Measurements from ENCODE around the gene TASOR2. TPM values are rescaled to one million over a fixed set of nuclear protein-coding genes. Genes with fewer than 3 reads are reported as not detected.

TASOR2 gene
- total and polyA plus RNA-seq, 2 donors (not counting 3 experiments of a cell fraction or from before 2014, with no cell fraction given): 13.6 to 49.9 TPM

DNA sequence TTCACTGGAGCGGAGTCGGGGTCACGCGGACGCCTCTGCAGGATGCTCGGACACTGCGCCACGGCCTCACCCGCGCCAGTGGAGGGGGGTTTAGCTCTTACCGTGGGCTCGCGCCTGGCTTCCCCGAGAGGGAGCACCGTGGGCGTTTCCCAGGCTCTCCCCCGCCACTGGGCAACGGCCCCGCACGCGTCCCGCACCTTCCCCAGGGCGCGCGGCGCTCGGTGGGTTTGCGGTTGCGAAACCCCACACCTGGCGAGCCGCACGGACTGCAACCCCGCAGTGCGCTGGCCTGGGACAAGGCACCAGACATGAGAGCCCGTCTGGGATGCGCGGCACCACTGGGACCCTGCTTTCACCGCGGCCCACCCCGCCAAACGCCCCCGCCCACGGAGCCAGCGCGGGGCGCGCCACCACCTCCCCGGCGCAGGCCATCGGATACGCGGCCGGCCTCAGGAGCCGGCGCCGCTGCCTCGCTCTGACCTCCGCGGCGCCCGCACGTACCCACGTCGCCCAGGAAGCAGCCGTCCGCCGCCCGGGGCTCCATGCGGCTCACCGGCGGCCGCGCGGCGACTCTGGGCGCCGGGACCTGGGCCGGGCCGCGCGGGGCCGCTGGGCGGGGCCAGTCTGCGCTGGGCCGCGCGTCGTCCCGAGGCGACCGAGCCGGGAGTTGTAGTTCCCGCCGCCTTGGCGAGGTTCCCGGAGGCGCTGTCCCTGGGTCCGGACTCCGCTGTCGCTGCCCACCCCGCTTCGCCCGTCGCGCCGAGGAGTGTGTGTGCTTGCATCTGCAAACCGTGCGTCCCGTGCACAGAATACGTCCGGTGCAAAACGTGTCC, 18.4 kb upstream of the TASOR2 start, which contains the start of gene ASB13:
Gene ASB13, minus strand, starts transcription at position 588 of the 833 bp plus-strand sequence. Its CDS starts 44 bp downstream, at position 544.
- DNase-seq (ENCODE audit: low read depth, low spot score) (peak; percentile 40), FAIRE-seq (peak; percentile 68)
- Histone ChIP-seq H3K27me3 (ENCODE audit: control insufficient read depth in 2 of 2, insufficient read depth in 2 of 2, low read length in 2 of 2) (peaks cover 0 to 4% of the 10 kb centered on the region in 2 experiments), H3K79me2 (ENCODE audit: control insufficient read depth, insufficient read depth, low read length) (no peaks in the 10 kb centered on the region), H3K4me1 (ENCODE audit: control insufficient read depth, extremely low read depth, insufficient read depth, low read length) (peaks cover 6% of the 10 kb centered on the region), H2AFZ (ENCODE audit: low read depth, low read length) (peak within 1 kb of the TSS; percentile 76), H3K4me2 (ENCODE audit: insufficient read depth, low read length) (peak within 1 kb of the TSS; percentile 88), H3K9me3 (replicated peaks; ENCODE audit: control insufficient read depth, insufficient read depth, low read length) (no peaks in the 10 kb centered on the region), H3K27ac (ENCODE audit: insufficient read depth, low read depth, low read length) (no peak within 1 kb of the TSS), H3K9ac (replicated peaks; ENCODE audit: extremely low read depth, insufficient read depth, low read length) (peak within 1 kb of the TSS; percentile 9), H3K4me3 (replicated peaks in 1 of 3; ENCODE audit: insufficient read depth in 1 of 3, low read depth in 1 of 3, low read length in 3 of 3) (peak within 1 kb of the TSS; percentile 56 to 94 (median 57)), H3K9me1 (replicated peaks; ENCODE audit: control insufficient read depth, extremely low read depth, insufficient read depth, low read length) (no peaks in the 10 kb centered on the region), H4K20me1 (replicated peaks; ENCODE audit: control insufficient read depth, extremely low read depth, insufficient read depth, low read length) (no peaks in the 10 kb centered on the region), H3K36me3 (ENCODE audit: control insufficient read depth in 2 of 2, extremely low read depth in 1 of 2, insufficient read depth in 2 of 2, low read length in 2 of 2) (no peaks in the 10 kb centered on the region)
- ChIA-PET POLR2A (no interaction called here), CTCF (no interaction called here)
- intact Hi-C loops (cut with micrococcal nuclease): no loop called here
- no TSS peak for BruUV-seq (replicated peaks)
- TF ChIP-seq POLR2A (IDR thresholded peaks at IDR 0.05; ENCODE audit: low read depth, low read length): peak; percentile 54
- TF ChIP-seq, protein P1, sequence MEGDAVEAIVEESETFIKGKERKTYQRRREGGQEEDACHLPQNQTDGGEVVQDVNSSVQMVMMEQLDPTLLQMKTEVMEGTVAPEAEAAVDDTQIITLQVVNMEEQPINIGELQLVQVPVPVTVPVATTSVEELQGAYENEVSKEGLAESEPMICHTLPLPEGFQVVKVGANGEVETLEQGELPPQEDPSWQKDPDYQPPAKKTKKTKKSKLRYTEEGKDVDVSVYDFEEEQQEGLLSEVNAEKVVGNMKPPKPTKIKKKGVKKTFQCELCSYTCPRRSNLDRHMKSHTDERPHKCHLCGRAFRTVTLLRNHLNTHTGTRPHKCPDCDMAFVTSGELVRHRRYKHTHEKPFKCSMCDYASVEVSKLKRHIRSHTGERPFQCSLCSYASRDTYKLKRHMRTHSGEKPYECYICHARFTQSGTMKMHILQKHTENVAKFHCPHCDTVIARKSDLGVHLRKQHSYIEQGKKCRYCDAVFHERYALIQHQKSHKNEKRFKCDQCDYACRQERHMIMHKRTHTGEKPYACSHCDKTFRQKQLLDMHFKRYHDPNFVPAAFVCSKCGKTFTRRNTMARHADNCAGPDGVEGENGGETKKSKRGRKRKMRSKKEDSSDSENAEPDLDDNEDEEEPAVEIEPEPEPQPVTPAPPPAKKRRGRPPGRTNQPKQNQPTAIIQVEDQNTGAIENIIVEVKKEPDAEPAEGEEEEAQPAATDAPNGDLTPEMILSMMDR (IDR thresholded peaks at IDR 0.05; ENCODE audit: extremely low read depth in 1 of 2, insufficient read depth in 1 of 2, low read depth in 1 of 2, low read length in 2 of 2): no peak
- dilution Hi-C loops (cut with MboI; ENCODE audit: extremely low pct_ligation_motif_present, low sequenced_read_pairs): no loop called here

DNA sequence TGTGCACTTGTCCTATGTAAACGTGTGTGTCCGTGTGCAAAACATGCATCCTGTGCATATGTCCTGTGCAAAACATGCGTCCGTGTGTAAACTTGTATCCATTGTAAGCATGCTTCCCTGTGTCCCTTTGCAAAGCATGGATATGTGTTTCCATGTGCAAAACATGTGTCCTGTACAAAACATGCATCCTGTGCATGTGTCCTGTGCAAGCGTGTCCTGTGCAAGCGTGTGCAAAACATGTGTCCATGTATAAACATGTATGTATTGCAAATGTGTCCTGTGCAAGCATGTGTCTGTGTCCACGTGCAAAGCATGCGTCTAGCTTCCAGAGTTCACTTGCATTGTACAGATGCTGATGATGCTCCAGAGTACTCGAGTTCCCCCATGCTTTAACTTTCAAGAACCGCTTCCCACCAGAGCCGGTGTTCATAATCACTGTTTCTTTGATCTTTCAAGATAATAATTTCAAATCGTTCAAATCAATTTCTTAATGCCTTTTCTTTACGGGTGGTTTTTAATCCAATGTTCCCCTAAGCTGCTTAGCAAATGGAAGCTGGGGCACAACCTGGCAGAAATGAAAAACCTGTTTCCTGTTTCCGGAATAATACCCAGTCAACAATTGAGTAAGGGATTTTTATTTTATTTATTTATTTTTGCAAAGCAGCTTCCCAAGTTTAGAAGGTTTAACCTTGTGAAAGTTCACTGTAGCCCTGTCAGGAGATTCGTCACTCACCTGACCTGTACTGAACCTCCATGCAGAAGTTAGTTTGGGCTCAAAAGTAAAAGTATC, 17.6 kb upstream of the TASOR2 start:
- dilution Hi-C loops (cut with MboI; ENCODE audit: extremely low pct_ligation_motif_present, low sequenced_read_pairs): no loop called here

More for the DNA sequence above, 17.6 kb upstream of the TASOR2 start:
- no TSS peak for BruUV-seq (replicated peaks)
- ChIA-PET POLR2A (no interaction called here), CTCF (no interaction called here)
- H3K4me2 ChIP-seq (ENCODE audit: insufficient read depth, low read length): peak overlapping the region; percentile 0
- no peaks in the 10 kb centered on the region for H3K79me2 ChIP-seq (ENCODE audit: control insufficient read depth, insufficient read depth, low read length)
- H3K9me3 ChIP-seq (replicated peaks; ENCODE audit: control insufficient read depth, insufficient read depth, low read length): no peaks in the 10 kb centered on the region
- no peaks in the 10 kb centered on the region for H3K36me3 ChIP-seq (ENCODE audit: control insufficient read depth in 2 of 2, extremely low read depth in 1 of 2, insufficient read depth in 2 of 2, low read length in 2 of 2)
- no peaks in the 10 kb centered on the region for H3K9me1 ChIP-seq (replicated peaks; ENCODE audit: control insufficient read depth, extremely low read depth, insufficient read depth, low read length)
- TF ChIP-seq EZH2 (IDR thresholded peaks at IDR 0.05; ENCODE audit: borderline replicate concordance, low read depth, low read length, severe bottlenecking): no peak
- TF ChIP-seq, protein P1 (IDR thresholded peaks at IDR 0.05; ENCODE audit: extremely low read depth in 1 of 2, insufficient read depth in 1 of 2, low read depth in 1 of 2, low read length in 2 of 2): no peak
- TF ChIP-seq, protein P2, sequence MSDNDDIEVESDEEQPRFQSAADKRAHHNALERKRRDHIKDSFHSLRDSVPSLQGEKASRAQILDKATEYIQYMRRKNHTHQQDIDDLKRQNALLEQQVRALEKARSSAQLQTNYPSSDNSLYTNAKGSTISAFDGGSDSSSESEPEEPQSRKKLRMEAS (IDR thresholded peaks at IDR 0.05; ENCODE audit: insufficient read depth, insufficient read length): peak; percentile 61
- no peak for FAIRE-seq
- H3K9ac ChIP-seq (replicated peaks; ENCODE audit: extremely low read depth, insufficient read depth, low read length): no peak overlapping the region
- peaks cover 0 to 5% of the 10 kb centered on the region in 2 experiments for H3K27me3 ChIP-seq (ENCODE audit: control insufficient read depth in 2 of 2, insufficient read depth in 2 of 2, low read length in 2 of 2)
- H2AFZ ChIP-seq (ENCODE audit: low read depth, low read length): no peak overlapping the region
- peak overlapping the region in 1 of 3 experiments; percentile 94 for H3K4me3 ChIP-seq (replicated peaks in 1 of 3; ENCODE audit: insufficient read depth in 1 of 3, low read depth in 1 of 3, low read length in 3 of 3)
- H3K4me1 ChIP-seq (ENCODE audit: control insufficient read depth, extremely low read depth, insufficient read depth, low read length): peaks cover 6% of the 10 kb centered on the region
- DNase-seq (ENCODE audit: low read depth, low spot score): peak; percentile 17
- no peak overlapping the region for H3K27ac ChIP-seq (ENCODE audit: insufficient read depth, low read depth, low read length)
- H4K20me1 ChIP-seq (replicated peaks; ENCODE audit: control insufficient read depth, extremely low read depth, insufficient read depth, low read length): no peaks in the 10 kb centered on the region
- intact Hi-C loops (cut with micrococcal nuclease): loop anchor here (1.0 kb wide), 1 partner anchor 17 kb away; the partner anchor contains the start of gene TASOR2
